Stimulated activated CD4-positive, alpha-beta T cell treated with anti-CD3 and anti-CD28 coated beads, TNF-alpha, amount 100 ng/mL, for 4 hours (primary cell): ENCODE measurements around the gene EYA3.

Source experiments
- DNase-seq, 3 experiments: peaks; one replicate each; pipeline ENCODE4 v3.0.0-alpha.2; 2020; ENCODE audit warnings: low read depth in 3 of 3

Gene EYA3

GRCh38 chr1:27970401-27970800, 118.0 kb downstream of the EYA3 start:
- DNase-seq: no peak

GRCh38 chr1:27968692-27969091, 119.7 kb downstream of the EYA3 start:
- no peak for DNase-seq

- DNase-seq: no peak
Observed at GRCh38 chr1:27967884-27968466, 120.4 kb downstream of the EYA3 start.

- DNase-seq: no peak
Observed at GRCh38 chr1:27967106-27967883, 121.1 kb downstream of the EYA3 start.

GRCh38 chr1:27966402-27967105, 121.9 kb downstream of the EYA3 start:
- DNase-seq: no peak

GRCh38 chr1:27963393-27963792, 125.0 kb downstream of the EYA3 start:
- no peak for DNase-seq

- DNase-seq: no peak
Observed at GRCh38 chr1:27961646-27962221, 126.7 kb downstream of the EYA3 start.

GRCh38 chr1:27960762-27961645, 127.4 kb downstream of the EYA3 start:
- no peak for DNase-seq

- DNase-seq: peak; percentile 72 to 75 (median 72)
Observed at GRCh38 chr1:27959792-27960603, 128.4 kb downstream of the EYA3 start, which contains the start of gene XKR8. Gene XKR8 (plus strand): TSS chr1:27959973. CDS start chr1:27960070, 97 bp downstream.

- DNase-seq: no peak
Observed at GRCh38 chr1:27958513-27958912, 129.9 kb downstream of the EYA3 start.

GRCh38 chr1:27957655-27958054, 130.8 kb downstream of the EYA3 start:
- no peak for DNase-seq

GRCh38 chr1:27956761-27957160, 131.6 kb downstream of the EYA3 start:
- no peak for DNase-seq

GRCh38 chr1:27955076-27955475, 133.3 kb downstream of the EYA3 start:
- no peak for DNase-seq

GRCh38 chr1:27954186-27954585, 134.2 kb downstream of the EYA3 start:
- no peak for DNase-seq

GRCh38 chr1:27952147-27952546, 136.3 kb downstream of the EYA3 start:
- DNase-seq: no peak

- no peak for DNase-seq
Observed at GRCh38 chr1:27951396-27951795, 137.0 kb downstream of the EYA3 start.

- DNase-seq: no peak
Observed at GRCh38 chr1:27949027-27949426, 139.4 kb downstream of the EYA3 start.

GRCh38 chr1:27945020-27945419, 143.4 kb downstream of the EYA3 start:
- no peak for DNase-seq

- no peak for DNase-seq
Observed at GRCh38 chr1:27941671-27942540, 146.5 kb downstream of the EYA3 start.
